HG03045 (cell line): Measurements from ENCODE around the gene ABHD2.
"Not testable (repeated sequence)": the region's sequence is repeated elsewhere in the genome, so short reads cannot be mapped to it uniquely, and the experiment has no call there.

Experiments
- ATAC-seq: cut with Tn5 transposase; IDR thresholded peaks from one replicate; pipeline ENCODE4 v1.9.1; 2021; ENCODE audit warnings: mild to moderate bottlenecking, moderate library complexity; ENCODE audit not compliant: unreplicated experiment

The ABHD2 gene

GRCh38 chr15:89217686-89218376, 129.6 kb downstream of the ABHD2 start:
- ATAC-seq = no peak

DNA sequence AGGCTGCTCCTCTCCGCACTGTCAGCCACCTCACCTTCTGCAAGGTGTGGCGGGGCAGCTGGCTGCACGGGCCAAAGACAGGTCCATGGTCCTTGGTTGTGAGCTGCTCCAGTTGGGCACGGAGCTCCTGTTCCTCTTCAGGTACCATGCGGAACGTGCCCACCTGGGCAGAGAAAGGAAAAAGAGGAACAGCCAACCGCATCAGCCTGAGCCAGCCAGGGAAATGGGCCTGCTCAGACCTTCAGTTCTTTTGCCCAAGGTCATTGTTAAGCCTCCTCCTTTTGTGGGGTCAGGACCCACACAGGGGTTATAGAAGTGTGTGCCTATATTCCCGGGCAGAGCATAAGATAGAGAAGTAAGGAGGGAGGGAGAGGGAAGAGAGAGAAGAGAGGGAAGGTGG, 130.3 kb downstream of the ABHD2 start:
- ATAC-seq = no peak

GRCh38 chr15:89221543-89221942, 133.3 kb downstream of the ABHD2 start, which contains the start of gene RLBP1:
Gene RLBP1, minus strand, starts transcription at chr15:89221579. Its CDS starts 2,604 bp downstream, at chr15:89218975.
- ATAC-seq = no peak

- ATAC-seq = no peak
Measured at GRCh38 chr15:89225588-89225987, 137.3 kb downstream of the ABHD2 start.

GRCh38 chr15:89226359-89227221, 138.3 kb downstream of the ABHD2 start:
- ATAC-seq = no peak

DNA sequence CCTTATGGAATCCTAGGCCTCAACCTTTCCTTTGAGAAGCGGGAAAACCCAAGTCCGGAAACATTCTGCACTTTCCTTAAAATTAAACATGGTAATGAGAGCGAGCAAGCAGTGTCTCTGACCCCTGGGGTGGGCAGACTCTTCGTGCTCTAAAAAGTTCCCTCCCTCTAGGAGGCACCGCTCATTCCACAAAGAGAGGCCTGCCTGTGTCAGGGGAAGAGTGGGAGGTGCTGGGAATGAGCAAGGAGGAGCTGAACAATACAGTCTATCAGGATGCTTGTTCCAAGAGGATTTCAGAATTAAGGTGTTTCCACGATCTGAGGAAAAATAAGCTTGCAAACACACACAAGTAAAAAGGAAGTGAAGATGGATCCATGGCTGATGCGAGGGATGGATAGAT, 139.2 kb downstream of the ABHD2 start:
- no peak for ATAC-seq

GRCh38 chr15:89230277-89230676, 142.0 kb downstream of the ABHD2 start:
- no peak for ATAC-seq

- no peak for ATAC-seq
Measured at GRCh38 chr15:89231832-89232231, 143.6 kb downstream of the ABHD2 start.

DNA sequence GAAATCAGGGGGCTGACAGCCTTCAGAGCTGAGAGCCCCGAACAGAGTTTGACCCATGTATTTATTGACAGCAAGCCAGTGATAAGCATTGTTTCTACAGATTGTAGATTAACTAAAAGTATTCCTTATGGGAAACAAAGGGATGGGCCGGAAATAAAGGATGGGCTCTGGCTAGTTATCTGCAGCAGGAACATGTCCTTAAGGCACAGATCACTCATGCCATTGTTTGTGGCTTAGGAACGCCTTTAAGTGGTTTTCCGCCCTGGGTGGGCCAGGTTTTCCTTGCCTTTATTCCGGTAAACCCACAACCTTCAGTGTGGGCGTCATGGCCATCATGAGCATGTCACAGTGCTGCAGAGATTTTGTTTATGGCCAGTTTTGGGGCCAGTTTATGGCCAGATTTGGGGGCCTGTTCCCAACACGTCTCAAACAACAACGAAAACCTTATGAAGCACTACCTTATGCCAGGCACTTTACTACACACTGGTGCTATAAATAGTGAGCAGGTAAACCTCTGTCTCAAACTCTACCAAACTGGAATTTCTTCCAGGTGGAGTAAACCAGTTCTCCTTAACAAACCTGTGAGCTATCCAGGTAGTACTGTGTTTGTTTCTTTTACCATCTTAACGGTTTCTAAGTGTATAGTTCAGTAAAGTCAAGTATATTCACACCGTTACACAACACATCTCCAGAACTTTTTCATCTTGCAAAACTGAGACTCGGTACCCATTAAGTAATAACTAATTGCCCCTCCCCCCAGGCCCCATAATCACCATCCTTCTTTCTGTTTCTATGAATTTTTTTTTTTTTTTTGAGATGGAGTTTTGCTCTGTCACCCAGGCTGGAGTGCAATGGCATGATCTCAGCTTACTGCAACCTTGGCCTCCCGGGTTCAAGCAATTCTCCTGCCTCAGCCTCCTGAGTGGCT, 151.9 kb downstream of the ABHD2 start:
- not testable (repeated sequence) for ATAC-seq

DNA sequence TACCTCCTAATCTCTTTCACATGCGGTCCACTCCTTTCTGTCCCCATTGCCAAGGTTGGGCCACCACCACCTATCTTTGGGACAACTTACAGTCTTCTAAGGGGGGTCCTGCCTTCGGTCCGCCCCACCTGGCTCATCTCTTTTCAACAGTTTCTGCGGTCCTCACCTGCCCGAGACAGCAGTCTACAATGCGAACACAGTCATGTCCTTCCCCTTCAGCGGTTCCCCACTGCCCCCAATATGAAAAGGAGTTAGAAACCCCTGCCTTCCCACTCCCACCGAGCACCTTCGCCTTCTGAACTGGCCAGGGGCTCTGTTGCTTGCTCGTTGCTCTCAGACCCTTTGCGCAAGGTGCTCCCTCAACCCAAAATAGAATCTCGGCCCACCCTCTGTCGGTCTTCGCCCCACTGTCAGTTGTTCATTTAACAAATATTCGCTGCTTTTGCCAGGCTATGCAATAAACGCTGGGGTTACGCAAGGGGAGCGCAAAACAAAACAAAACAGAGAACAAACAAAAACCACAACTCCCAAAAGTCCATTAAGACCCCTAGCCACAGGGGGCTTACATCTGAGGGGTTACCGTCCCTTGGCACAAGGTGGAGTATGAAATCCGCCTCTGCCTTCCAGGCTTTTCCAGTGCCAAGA, 154.9 kb downstream of the ABHD2 start:
- no peak for ATAC-seq

DNA sequence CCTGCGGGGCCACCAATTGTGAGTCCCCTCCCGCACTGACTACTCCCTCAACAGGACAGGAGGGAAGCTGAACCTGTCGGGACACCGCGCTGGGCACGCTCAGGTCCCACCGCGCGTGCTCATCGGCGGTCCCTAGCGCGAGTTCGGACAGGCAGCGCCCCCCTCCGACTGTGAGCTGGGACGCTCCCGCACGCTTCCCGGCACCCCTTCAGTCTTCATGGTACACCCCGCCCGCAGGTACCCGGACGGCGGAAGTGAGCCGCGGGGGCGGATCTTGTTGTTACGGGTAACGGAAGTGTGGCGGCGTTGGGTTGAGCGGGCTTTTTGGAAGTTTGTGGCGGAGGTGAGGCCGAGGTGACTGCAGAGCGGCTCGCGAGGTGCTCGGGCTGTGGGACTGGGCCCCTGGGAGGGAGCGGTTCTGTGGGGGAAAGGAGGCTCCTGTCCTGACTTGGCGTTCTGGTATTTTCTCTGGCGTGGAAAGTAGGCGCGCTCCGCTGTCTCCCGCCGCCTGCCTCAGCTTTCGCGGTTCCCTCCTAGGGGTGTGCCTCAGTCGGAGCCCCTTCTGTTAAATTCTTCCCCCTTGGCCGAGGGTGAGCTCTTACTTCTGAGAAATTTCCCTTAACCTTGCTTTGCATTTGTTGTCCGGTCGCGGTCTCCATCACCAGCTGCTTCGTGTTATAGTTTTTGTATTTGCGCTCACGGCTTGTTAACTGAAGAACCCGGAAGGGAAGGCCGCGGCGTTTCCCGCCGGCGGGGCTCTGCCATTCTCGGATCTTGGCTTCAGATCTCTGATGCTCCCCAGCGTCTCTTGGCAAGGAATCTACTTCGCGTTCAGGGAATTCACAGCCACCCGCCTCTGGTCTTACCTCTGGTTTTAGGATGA, 155.7 kb downstream of the ABHD2 start, which contains the start of gene FANCI:
FANCI (plus strand) TSS at position 289 of the 883 bp plus-strand sequence. CDS start 3,669 bp downstream, outside the sequence.
- ATAC-seq = peak; percentile 93

DNA sequence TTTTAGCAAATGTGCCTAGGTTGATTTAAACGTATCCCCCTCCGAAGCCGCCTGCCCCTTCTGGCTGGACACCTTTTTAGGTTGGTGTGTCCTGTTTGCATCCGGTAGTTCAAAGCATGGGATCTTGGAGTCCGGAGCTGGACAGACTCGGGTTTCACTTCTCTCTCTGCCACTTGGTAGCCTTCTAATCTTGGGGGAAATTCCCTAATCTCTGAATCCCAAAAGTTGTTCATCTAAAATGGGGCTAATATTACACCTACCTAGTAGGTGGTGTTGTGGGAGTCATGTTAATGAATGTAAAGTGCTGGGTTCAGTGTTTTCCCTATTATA, 156.3 kb downstream of the ABHD2 start:
- ATAC-seq = peak; percentile 10

DNA sequence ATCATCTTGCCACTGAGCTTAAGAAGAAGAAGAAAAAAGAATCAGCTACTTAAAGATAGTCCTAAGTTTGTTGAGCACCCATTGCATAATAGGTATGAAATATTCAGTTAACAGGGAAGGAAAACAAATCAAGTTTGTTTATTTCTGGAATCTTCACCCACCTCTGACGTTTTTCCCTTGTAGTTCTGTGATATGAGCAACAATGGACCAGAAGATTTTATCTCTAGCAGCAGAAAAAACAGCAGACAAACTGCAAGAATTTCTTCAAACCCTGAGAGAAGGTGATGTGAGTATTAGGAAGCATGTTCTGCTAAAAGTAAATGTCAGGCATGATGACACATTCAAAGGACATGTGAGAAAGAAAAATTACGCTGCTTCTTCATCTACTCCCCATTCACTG, 159.2 kb downstream of the ABHD2 start:
- ATAC-seq = no peak

DNA sequence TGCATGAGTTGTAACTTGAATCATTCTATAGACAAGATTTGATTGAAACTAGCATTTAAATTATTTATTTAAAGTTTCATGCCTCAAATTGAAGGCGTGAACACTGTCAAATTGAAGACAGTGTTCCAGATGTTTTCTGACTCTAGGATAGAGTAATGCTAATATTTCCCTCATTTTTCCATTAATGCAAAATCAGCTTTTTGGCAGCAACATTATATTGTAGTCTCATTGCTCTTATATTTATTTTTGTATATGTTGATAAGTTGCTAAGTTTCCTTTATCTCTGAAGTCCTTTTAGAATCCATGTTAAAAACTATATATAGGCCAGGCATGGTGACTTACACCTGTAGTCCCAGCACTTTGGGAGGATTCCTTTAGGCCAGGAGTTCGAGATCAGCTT, 160.3 kb downstream of the ABHD2 start:
- no peak for ATAC-seq

GRCh38 chr15:89250142-89250541, 161.9 kb downstream of the ABHD2 start:
- not testable (repeated sequence) for ATAC-seq
